Stimulated activated CD4-positive, alpha-beta T cell treated with anti-CD3 and anti-CD28 coated beads, Interleukin-15, amount 100 ng/mL, for 48 hours (primary cell): ENCODE results near the gene DGKB.

Source experiments
- DNase-seq, 2 donors: peaks; one replicate each; pipeline ENCODE4 v3.0.0-alpha.2; 2020; ENCODE audit warnings: low read depth in 2 of 2

The DGKB gene

GRCh38 chr7:14859267-14859666 lies 43.3 kb downstream of the DGKB start:
- no peak for DNase-seq

- no peak for DNase-seq
Measured at GRCh38 chr7:14858866-14859265, 43.7 kb downstream of the DGKB start.

- DNase-seq = no peak
Measured at GRCh38 chr7:14858410-14858809, 44.1 kb downstream of the DGKB start.

GRCh38 chr7:14855033-14855794 lies 47.3 kb downstream of the DGKB start:
- DNase-seq = no peak

GRCh38 chr7:14854471-14854870 lies 48.1 kb downstream of the DGKB start:
- no peak for DNase-seq

GRCh38 chr7:14851610-14852009 lies 50.9 kb downstream of the DGKB start:
- DNase-seq = no peak

GRCh38 chr7:14850039-14850438 lies 52.5 kb downstream of the DGKB start:
- no peak for DNase-seq

GRCh38 chr7:14846405-14846804 lies 56.1 kb downstream of the DGKB start:
- DNase-seq = no peak

GRCh38 chr7:14843755-14844154 lies 58.8 kb downstream of the DGKB start:
- no peak for DNase-seq

- no peak for DNase-seq
Measured at GRCh38 chr7:14842523-14842922, 60.0 kb downstream of the DGKB start.

GRCh38 chr7:14841869-14842268 lies 60.7 kb downstream of the DGKB start:
- DNase-seq = no peak

GRCh38 chr7:14841086-14841485 lies 61.5 kb downstream of the DGKB start:
- DNase-seq = no peak

- DNase-seq = no peak
Measured at GRCh38 chr7:14839307-14839706, 63.2 kb downstream of the DGKB start.

- DNase-seq = no peak
Measured at GRCh38 chr7:14837216-14837615, 65.3 kb downstream of the DGKB start.

- no peak for DNase-seq
Measured at GRCh38 chr7:14836571-14837189, 65.9 kb downstream of the DGKB start.

GRCh38 chr7:14836006-14836405 lies 66.5 kb downstream of the DGKB start:
- DNase-seq = no peak

GRCh38 chr7:14835384-14835783 lies 67.2 kb downstream of the DGKB start:
- no peak for DNase-seq

GRCh38 chr7:14834883-14835282 lies 67.7 kb downstream of the DGKB start:
- no peak for DNase-seq

- no peak for DNase-seq
Measured at GRCh38 chr7:14834456-14834855, 68.1 kb downstream of the DGKB start.

- no peak for DNase-seq
Measured at GRCh38 chr7:14833707-14834106, 68.8 kb downstream of the DGKB start.

GRCh38 chr7:14828053-14828452 lies 74.5 kb downstream of the DGKB start:
- DNase-seq = no peak

GRCh38 chr7:14826426-14826825 lies 76.1 kb downstream of the DGKB start:
- DNase-seq = no peak

GRCh38 chr7:14825912-14826311 lies 76.6 kb downstream of the DGKB start:
- no peak for DNase-seq

- no peak for DNase-seq
Measured at GRCh38 chr7:14822481-14822854, 80.1 kb downstream of the DGKB start.
